ENCODE measurements around the gene CPNE4.

Gene CPNE4

GRCh38 chr3:131933665-131934064 is 101.1 kb downstream of the CPNE4 start:
- Histone ChIP-seq H3K4me3 (ENCODE audit: low read length) (no peak overlapping the region), H3K4me2 (ENCODE audit: low read length) (no peak overlapping the region), H3K9me2 (replicated peaks; ENCODE audit: control insufficient read depth, low read length) (no peaks in the 10 kb centered on the region), H3K27ac (ENCODE audit: low read depth, low read length) (no peak overlapping the region), H3F3A (ENCODE audit: control insufficient read depth, insufficient read depth) (no peaks in the 10 kb centered on the region), H4K20me1 (ENCODE audit: control insufficient read depth, insufficient read depth, low read depth, low read length) (no peaks in the 10 kb centered on the region), H3K9me3 (ENCODE audit: control insufficient read depth, insufficient read depth, low read length) (no peaks in the 10 kb centered on the region), H3K79me2 (ENCODE audit: control insufficient read depth, low read length) (no peaks in the 10 kb centered on the region), H3K27me3 (ENCODE audit: control insufficient read depth, low read length) (no peaks in the 10 kb centered on the region), H3K4me1 (ENCODE audit: control insufficient read depth, low read length) (no peaks in the 10 kb centered on the region), H3K36me3 (ENCODE audit: control insufficient read depth, low read length) (no peaks in the 10 kb centered on the region)
- TF ChIP-seq CTCF (IDR thresholded peaks at IDR 0.05; ENCODE audit: low read depth, low read length, poor library complexity, severe bottlenecking) (no peak), EZH2phosphoT487 (IDR thresholded peaks at IDR 0.05; ENCODE audit: borderline replicate concordance, low read length) (no peak)

GRCh38 chr3:131928593-131928992 is 106.2 kb downstream of the CPNE4 start:
- Histone ChIP-seq H3K36me3 (ENCODE audit: control insufficient read depth, low read length) (no peaks in the 10 kb centered on the region), H3F3A (ENCODE audit: control insufficient read depth, insufficient read depth) (no peaks in the 10 kb centered on the region), H3K79me2 (ENCODE audit: control insufficient read depth, low read length) (no peaks in the 10 kb centered on the region), H3K9me3 (ENCODE audit: control insufficient read depth, insufficient read depth, low read length) (no peaks in the 10 kb centered on the region), H3K4me1 (ENCODE audit: control insufficient read depth, low read length) (no peaks in the 10 kb centered on the region), H3K27me3 (ENCODE audit: control insufficient read depth, low read length) (no peaks in the 10 kb centered on the region), H3K4me3 (ENCODE audit: low read length) (no peak overlapping the region), H4K20me1 (ENCODE audit: control insufficient read depth, insufficient read depth, low read depth, low read length) (no peaks in the 10 kb centered on the region), H3K9me2 (replicated peaks; ENCODE audit: control insufficient read depth, low read length) (no peaks in the 10 kb centered on the region), H3K27ac (ENCODE audit: low read depth, low read length) (no peak overlapping the region), H3K4me2 (ENCODE audit: low read length) (no peak overlapping the region)
- TF ChIP-seq CTCF (IDR thresholded peaks at IDR 0.05; ENCODE audit: low read depth, low read length, poor library complexity, severe bottlenecking) (no peak), EZH2phosphoT487 (IDR thresholded peaks at IDR 0.05; ENCODE audit: borderline replicate concordance, low read length) (no peak)

- Histone ChIP-seq H3K9me3 (ENCODE audit: control insufficient read depth, insufficient read depth, low read length) (no peaks in the 10 kb centered on the region), H3K27ac (ENCODE audit: low read depth, low read length) (no peak overlapping the region), H3K27me3 (ENCODE audit: control insufficient read depth, low read length) (no peaks in the 10 kb centered on the region), H3K4me1 (ENCODE audit: control insufficient read depth, low read length) (no peaks in the 10 kb centered on the region), H3K79me2 (ENCODE audit: control insufficient read depth, low read length) (no peaks in the 10 kb centered on the region), H3K4me2 (ENCODE audit: low read length) (no peak overlapping the region), H4K20me1 (ENCODE audit: control insufficient read depth, insufficient read depth, low read depth, low read length) (no peaks in the 10 kb centered on the region), H3K9me2 (replicated peaks; ENCODE audit: control insufficient read depth, low read length) (no peaks in the 10 kb centered on the region), H3F3A (ENCODE audit: control insufficient read depth, insufficient read depth) (no peaks in the 10 kb centered on the region), H3K4me3 (ENCODE audit: low read length) (no peak overlapping the region), H3K36me3 (ENCODE audit: control insufficient read depth, low read length) (no peaks in the 10 kb centered on the region)
- TF ChIP-seq EZH2phosphoT487 (IDR thresholded peaks at IDR 0.05; ENCODE audit: borderline replicate concordance, low read length) (no peak), CTCF (IDR thresholded peaks at IDR 0.05; ENCODE audit: low read depth, low read length, poor library complexity, severe bottlenecking) (no peak)
Measured at GRCh38 chr3:131925571-131925970, 109.2 kb downstream of the CPNE4 start.

- no peaks in the 10 kb centered on the region for H3K4me1 ChIP-seq (ENCODE audit: control insufficient read depth, low read length)
- no peak overlapping the region for H3K27ac ChIP-seq (ENCODE audit: low read depth, low read length)
- H3K79me2 ChIP-seq (ENCODE audit: control insufficient read depth, low read length) = no peaks in the 10 kb centered on the region
- H3K27me3 ChIP-seq (ENCODE audit: control insufficient read depth, low read length) = no peaks in the 10 kb centered on the region
- H3K4me2 ChIP-seq (ENCODE audit: low read length) = no peak overlapping the region
- H4K20me1 ChIP-seq (ENCODE audit: control insufficient read depth, insufficient read depth, low read depth, low read length) = no peaks in the 10 kb centered on the region
- H3K4me3 ChIP-seq (ENCODE audit: low read length) = no peak overlapping the region
- no peaks in the 10 kb centered on the region for H3K9me3 ChIP-seq (ENCODE audit: control insufficient read depth, insufficient read depth, low read length)
- no peak for TF ChIP-seq EZH2phosphoT487 (IDR thresholded peaks at IDR 0.05; ENCODE audit: borderline replicate concordance, low read length)
- no peak for TF ChIP-seq CTCF (IDR thresholded peaks at IDR 0.05; ENCODE audit: low read depth, low read length, poor library complexity, severe bottlenecking)
- no peaks in the 10 kb centered on the region for H3K36me3 ChIP-seq (ENCODE audit: control insufficient read depth, low read length)
- H3K9me2 ChIP-seq (replicated peaks; ENCODE audit: control insufficient read depth, low read length) = no peaks in the 10 kb centered on the region
- H3F3A ChIP-seq (ENCODE audit: control insufficient read depth, insufficient read depth) = no peaks in the 10 kb centered on the region
Measured at GRCh38 chr3:131922356-131922755, 112.5 kb downstream of the CPNE4 start.

Measured in DOHH2 (cell line).